ENCODE data around the gene NINL.

The NINL gene

GRCh38 chr20:25444556-25444955, 140.8 kb downstream of the NINL start:
- no peak overlapping the region for H3K4me3 ChIP-seq (replicated peaks; ENCODE audit: insufficient read depth, low read length)
- no peaks in the 10 kb centered on the region for H3K27me3 ChIP-seq (ENCODE audit: insufficient read depth, poor library complexity, severe bottlenecking)
- TF ChIP-seq POLR2AphosphoS5 (IDR thresholded peaks at IDR 0.05; ENCODE audit: low read depth) (no peak), SPI1 (IDR thresholded peaks at IDR 0.05; ENCODE audit: borderline replicate concordance, low read depth) (no peak), REST (IDR thresholded peaks at IDR 0.05; ENCODE audit: insufficient replicate concordance, low read depth) (no peak), CTCF (IDR thresholded peaks at IDR 0.05; ENCODE audit: insufficient read depth, low read length) (no peak), GABPA (IDR thresholded peaks at IDR 0.05; ENCODE audit: low read depth) (no peak)
- H3K27ac ChIP-seq (replicated peaks): no peak overlapping the region
- no peak for DNase-seq (ENCODE audit: low read depth in 1 of 2, low spot score in 1 of 2)

GRCh38 chr20:25439328-25439727, 146.0 kb downstream of the NINL start:
- DNase-seq (ENCODE audit: low read depth in 1 of 2, low spot score in 1 of 2): peak; percentile 4 to 30
- Histone ChIP-seq H3K27ac (replicated peaks) (no peak overlapping the region), H3K27me3 (ENCODE audit: insufficient read depth, poor library complexity, severe bottlenecking) (no peaks in the 10 kb centered on the region), H3K4me3 (replicated peaks; ENCODE audit: insufficient read depth, low read length) (no peak overlapping the region)
- TF ChIP-seq POLR2AphosphoS5 (IDR thresholded peaks at IDR 0.05; ENCODE audit: low read depth) (no peak), SPI1 (IDR thresholded peaks at IDR 0.05; ENCODE audit: borderline replicate concordance, low read depth) (peak; percentile 85)

DNA sequence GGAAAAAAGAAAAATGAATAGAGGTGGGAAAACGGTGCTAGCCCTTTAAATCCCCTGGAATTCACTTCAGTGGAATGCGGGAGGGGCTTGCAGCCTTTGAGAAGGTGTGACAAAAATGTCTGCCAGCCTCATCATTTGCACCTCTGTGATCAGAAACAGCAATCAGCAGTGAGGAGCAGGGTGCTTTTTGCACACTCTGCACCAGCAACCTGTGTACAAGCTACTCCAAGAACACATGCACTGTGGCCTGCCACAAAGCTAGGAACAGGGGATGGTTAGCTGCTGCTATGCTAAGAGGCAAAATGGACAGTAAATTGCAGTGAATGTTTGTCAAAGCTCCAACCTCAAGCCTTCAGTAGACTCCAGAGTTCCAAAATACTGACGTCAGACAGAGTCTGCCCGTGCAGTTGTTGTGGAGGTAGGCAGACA, 148.2 kb downstream of the NINL start:
- DNase-seq (ENCODE audit: low read depth in 1 of 2, low spot score in 1 of 2): no peak
- Histone ChIP-seq H3K27me3 (ENCODE audit: insufficient read depth, poor library complexity, severe bottlenecking) (no peaks in the 10 kb centered on the region), H3K27ac (replicated peaks) (no peak overlapping the region), H3K4me3 (replicated peaks; ENCODE audit: insufficient read depth, low read length) (no peak overlapping the region)
- TF ChIP-seq SPI1 (IDR thresholded peaks at IDR 0.05; ENCODE audit: borderline replicate concordance, low read depth): no peak
- no peak for TF ChIP-seq REST (IDR thresholded peaks at IDR 0.05; ENCODE audit: insufficient replicate concordance, low read depth)
- TF ChIP-seq POLR2AphosphoS5 (IDR thresholded peaks at IDR 0.05; ENCODE audit: low read depth): no peak
- TF ChIP-seq GABPA (IDR thresholded peaks at IDR 0.05; ENCODE audit: low read depth): no peak
- TF ChIP-seq CTCF (IDR thresholded peaks at IDR 0.05; ENCODE audit: insufficient read depth, low read length): no peak

GRCh38 chr20:25424536-25424935, 160.8 kb downstream of the NINL start:
- H3K27ac ChIP-seq (replicated peaks): no peak overlapping the region
- TF ChIP-seq GABPA (IDR thresholded peaks at IDR 0.05; ENCODE audit: low read depth): no peak
- no peak for TF ChIP-seq CTCF (IDR thresholded peaks at IDR 0.05; ENCODE audit: insufficient read depth, low read length)
- TF ChIP-seq REST (IDR thresholded peaks at IDR 0.05; ENCODE audit: insufficient replicate concordance, low read depth): no peak
- no peak for TF ChIP-seq SPI1 (IDR thresholded peaks at IDR 0.05; ENCODE audit: borderline replicate concordance, low read depth)
- no peak for TF ChIP-seq POLR2AphosphoS5 (IDR thresholded peaks at IDR 0.05; ENCODE audit: low read depth)
- H3K4me3 ChIP-seq (replicated peaks; ENCODE audit: insufficient read depth, low read length): no peak overlapping the region
- no peaks in the 10 kb centered on the region for H3K27me3 ChIP-seq (ENCODE audit: insufficient read depth, poor library complexity, severe bottlenecking)
- no peak for DNase-seq (ENCODE audit: low read depth in 1 of 2, low spot score in 1 of 2)

Measured in HL-60 (cell line).